IMR-90 (cell line): ENCODE data around the gene LHX8. TPM values are rescaled to one million over a fixed set of nuclear protein-coding genes. Genes with fewer than 3 reads are reported as not detected.

Experiments used
- ATAC-seq: fragments of 200-7000 bp; cut with Tn5 transposase; 2 replicates; pipeline ENCODE4 v1.9.1; 2020; ENCODE audit warnings: low read depth, mild to moderate bottlenecking, moderate library complexity
- BruUV-seq: library from RNA; stranded (reverse); fragments of 400-500 nt; replicated peaks from 2 replicates; lab custom pipeline; 2021; lab: Mats Ljungman, UMichigan
- CTCF ChIA-PET: fragments of 300-600 bp; formaldehyde crosslinking; extraction: SDS; loops from one replicate; lab custom pipeline; 2021; ENCODE audit warnings: antibody characterized with exemption; lab: Yijun Ruan, JAX
- POLR2A ChIA-PET: fragments of 300-600 bp; sonication (Branson Sonifier 250); formaldehyde crosslinking; loops from one replicate; lab custom pipeline; 2022; ENCODE audit warnings: antibody characterized with exemption; ENCODE audit not compliant: unreplicated experiment; lab: Charles Lee
- DNase-seq: peaks from one replicate; pipeline ENCODE4 v3.0.0; 2013
- H2AFZ ChIP-seq: replicated peaks from 2 replicates; pipeline ENCODE3; 2013; ENCODE audit warnings: low read length, mild to moderate bottlenecking; ENCODE audit not compliant: poor library complexity
- H2AK5ac ChIP-seq: 2 replicates; pipeline ENCODE4 v1.6.1; 2013; ENCODE audit warnings: low read depth, low read length, inconsistent platforms
- H2AK9ac ChIP-seq: replicated peaks from 2 replicates; pipeline ENCODE3; 2013; ENCODE audit warnings: mild to moderate bottlenecking, low read depth, low read length, moderate library complexity; ENCODE audit not compliant: poor library complexity
- H2BK120ac ChIP-seq: 2 replicates; pipeline ENCODE4 v1.6.1; 2013; ENCODE audit warnings: low read depth, low read length, inconsistent platforms
- H2BK15ac ChIP-seq: 3 replicates; pipeline ENCODE4 v1.6.1; 2013; ENCODE audit warnings: low read depth, low read length, inconsistent platforms
- H2BK20ac ChIP-seq: 2 replicates; pipeline ENCODE4 v1.6.1; 2013; ENCODE audit warnings: low read depth, mild to moderate bottlenecking, inconsistent platforms, low read length, moderate library complexity
- H2BK5ac ChIP-seq: 2 replicates; pipeline ENCODE4 v1.6.1; 2013; ENCODE audit warnings: mild to moderate bottlenecking, low read depth, low read length, inconsistent platforms; ENCODE audit not compliant: poor library complexity, severe bottlenecking
- H3K14ac ChIP-seq: replicated peaks from 2 replicates; pipeline ENCODE4 v1.6.1; 2013; ENCODE audit warnings: low read depth, low read length, inconsistent platforms
- H3K18ac ChIP-seq: 2 replicates; pipeline ENCODE4 v1.6.1; 2013; ENCODE audit warnings: low read depth, low read length, control low read depth
- H3K23ac ChIP-seq: 2 replicates; pipeline ENCODE4 v1.6.1; 2013; ENCODE audit warnings: low read depth, low read length, inconsistent platforms
- H3K27ac ChIP-seq: 2 replicates; pipeline ENCODE4 v1.5.1; 2013; ENCODE audit warnings: mild to moderate bottlenecking, control low read depth, low read length; ENCODE audit not compliant: insufficient read depth
- H3K27me3 ChIP-seq: 2 replicates; pipeline ENCODE4 v1.6.1; 2013; ENCODE audit warnings: low read length; ENCODE audit not compliant: control insufficient read depth, insufficient read depth
- H3K36me3 ChIP-seq: 2 replicates; pipeline ENCODE4 v1.6.1; 2013; ENCODE audit warnings: low read length, mixed read lengths; ENCODE audit not compliant: control insufficient read depth, insufficient read depth
- H3K4ac ChIP-seq: 2 replicates; pipeline ENCODE4 v1.6.1; 2013; ENCODE audit warnings: low read depth, low read length, inconsistent platforms
- H3K4me1 ChIP-seq: 2 replicates; pipeline ENCODE4 v1.6.1; 2013; ENCODE audit warnings: low read length, mixed read lengths; ENCODE audit not compliant: control insufficient read depth, insufficient read depth
- H3K4me2 ChIP-seq: 2 replicates; pipeline ENCODE4 v1.6.1; 2013; ENCODE audit warnings: low read depth, mild to moderate bottlenecking, control low read depth, low read length, moderate library complexity
- H3K4me3 ChIP-seq: 2 replicates; pipeline ENCODE4 v1.5.1; 2013; ENCODE audit warnings: low read depth, mild to moderate bottlenecking, control low read depth, low read length, moderate library complexity; ENCODE audit not compliant: insufficient read depth
- H3K56ac ChIP-seq: 2 replicates; pipeline ENCODE4 v1.6.1; 2013; ENCODE audit warnings: low read length, inconsistent platforms; ENCODE audit not compliant: insufficient read depth; ENCODE audit errors: extremely low read depth
- H3K79me1 ChIP-seq, 2 experiments: 2 replicates each; pipeline ENCODE4 v1.6.1; 2013; ENCODE audit warnings: low read length in 2 of 2, inconsistent platforms in 1 of 2, low read depth in 1 of 2
- H3K9ac ChIP-seq: 2 replicates; pipeline ENCODE4 v1.6.1; 2013; ENCODE audit warnings: low read depth, low read length, control low read depth
- H3K9me1 ChIP-seq: 2 replicates; pipeline ENCODE4 v1.6.1; 2013; ENCODE audit warnings: low read length, inconsistent platforms; ENCODE audit not compliant: insufficient read depth
- H3K9me3 ChIP-seq: 2 replicates; pipeline ENCODE4 v1.6.1; 2013; ENCODE audit warnings: low read length; ENCODE audit not compliant: control insufficient read depth, insufficient read depth
- H4K20me1 ChIP-seq: 2 replicates; pipeline ENCODE4 v1.6.1; 2013; ENCODE audit warnings: low read length, inconsistent platforms; ENCODE audit not compliant: insufficient read depth
- H4K5ac ChIP-seq: 2 replicates; pipeline ENCODE4 v1.6.1; 2013; ENCODE audit warnings: mild to moderate bottlenecking, low read depth, low read length, control low read depth
- H4K8ac ChIP-seq, 2 experiments: 2 replicates each; pipeline ENCODE4 v1.6.1; 2013; ENCODE audit warnings: low read depth in 2 of 2, low read length in 2 of 2, control low read depth in 1 of 2, inconsistent platforms in 1 of 2
- H4K91ac ChIP-seq: 2 replicates; pipeline ENCODE4 v1.6.1; 2013; ENCODE audit warnings: low read depth, low read length, inconsistent platforms; ENCODE audit not compliant: insufficient read depth
- CEBPB ChIP-seq: IDR thresholded peaks from 2 replicates; pipeline ENCODE4 v1.6.1; 2012; ENCODE audit warnings: low read depth, low read length, improper control_type of control experiment
- CHD1 ChIP-seq: IDR thresholded peaks from 2 replicates; pipeline ENCODE4 v1.6.1; 2012; ENCODE audit warnings: low read depth, low read length, improper control_type of control experiment
- MAFK ChIP-seq: IDR thresholded peaks from 2 replicates; pipeline ENCODE4 v1.6.1; 2012; ENCODE audit warnings: low read depth, low read length, improper control_type of control experiment
- MAZ ChIP-seq: IDR thresholded peaks from 2 replicates; pipeline ENCODE4 v1.6.1; 2012; ENCODE audit warnings: low read depth, mild to moderate bottlenecking, low read length, improper control_type of control experiment, moderate library complexity, borderline replicate concordance
- MXI1 ChIP-seq: IDR thresholded peaks from 2 replicates; pipeline ENCODE4 v1.6.1; 2012; ENCODE audit warnings: low read depth, mild to moderate bottlenecking, low read length, moderate library complexity, borderline replicate concordance
- NFE2L2 ChIP-seq: fragments of 150-350 bp; IDR thresholded peaks from 2 replicates; pipeline ENCODE4 v1.6.1; 2016; ENCODE audit warnings: low read depth, mild to moderate bottlenecking, low read length
- POLR2A ChIP-seq: IDR thresholded peaks from 2 replicates; pipeline ENCODE4 v1.6.1; 2012; ENCODE audit warnings: mild to moderate bottlenecking, low read depth, low read length
- RCOR1 ChIP-seq: IDR thresholded peaks from 2 replicates; pipeline ENCODE4 v1.6.1; 2012; ENCODE audit warnings: mild to moderate bottlenecking, low read length, improper control_type of control experiment; ENCODE audit not compliant: insufficient replicate concordance
- RFX5 ChIP-seq: IDR thresholded peaks from 2 replicates; pipeline ENCODE4 v1.8.0; 2012; ENCODE audit warnings: low read depth, mild to moderate bottlenecking, low read length, moderate library complexity
- WGBS, 2 experiments: methylation state at CpG; one replicate each; pipeline versions ENCODE4 v1.1.5 to v1.1.7; 2013; ENCODE audit warnings: missing lambda C conversion rate in 2 of 2; ENCODE audit not compliant: insufficient read length in 1 of 2; ENCODE audit errors: extremely low coverage in 2 of 2; 5-methylcytosine and 5-hydroxymethylcytosine counted together
- dilution Hi-C: fragments of 300-500 bp; cut with HindIII; formaldehyde crosslinking; loops from one replicate; pipeline ENCODE4 v1.14.3; 2018; ENCODE audit warnings: low sequenced_read_pairs; ENCODE audit not compliant: unreplicated experiment
- in situ Hi-C: fragments of 300-500 bp; cut with MboI; formaldehyde crosslinking; loops from 3 replicates; pipeline ENCODE4 v1.14.3; 2019; ENCODE audit warnings: low sequenced_read_pairs, inconsistent platforms, mixed read lengths
- intact Hi-C: fragments of 100-400 bp; cut with micrococcal nuclease; formaldehyde crosslinking; loops from 2 replicates; pipeline ENCODE4 v1.10.0; 2022
- polyA plus RNA-seq, 3 experiments: library from polyadenylated mRNA; depleted of rRNA; stranded (reverse); fragments of >200 nt; gene quantifications; 2 replicates each; pipeline ENCODE4 v1.2.3, GENCODE V29; 2012; ENCODE audit warnings: low replicate concordance in 1 of 3
- total RNA-seq: library from RNA; depleted of rRNA; stranded (reverse); fragments of >200 nt; gene quantifications from 2 replicates; pipeline ENCODE4 v1.2.3, GENCODE V29; 2012
- TF ChIP-seq, protein P1 (sequence below): fragments of 150-350 bp; IDR thresholded peaks from 2 replicates; pipeline ENCODE4 v1.6.1; 2016; ENCODE audit warnings: low read depth, mild to moderate bottlenecking, low read length, moderate library complexity, borderline replicate concordance
- TF ChIP-seq, protein P2 (sequence below): conservative IDR thresholded peaks from 2 replicates; pipeline ENCODE4 v1.5.1; 2012; ENCODE audit warnings: mild to moderate bottlenecking, low read depth, low read length, improper control_type of control experiment

Gene LHX8
- total and polyA plus RNA-seq, 2 of the 4 experiments (the other 2 are of a cell fraction): not detected

DNA sequence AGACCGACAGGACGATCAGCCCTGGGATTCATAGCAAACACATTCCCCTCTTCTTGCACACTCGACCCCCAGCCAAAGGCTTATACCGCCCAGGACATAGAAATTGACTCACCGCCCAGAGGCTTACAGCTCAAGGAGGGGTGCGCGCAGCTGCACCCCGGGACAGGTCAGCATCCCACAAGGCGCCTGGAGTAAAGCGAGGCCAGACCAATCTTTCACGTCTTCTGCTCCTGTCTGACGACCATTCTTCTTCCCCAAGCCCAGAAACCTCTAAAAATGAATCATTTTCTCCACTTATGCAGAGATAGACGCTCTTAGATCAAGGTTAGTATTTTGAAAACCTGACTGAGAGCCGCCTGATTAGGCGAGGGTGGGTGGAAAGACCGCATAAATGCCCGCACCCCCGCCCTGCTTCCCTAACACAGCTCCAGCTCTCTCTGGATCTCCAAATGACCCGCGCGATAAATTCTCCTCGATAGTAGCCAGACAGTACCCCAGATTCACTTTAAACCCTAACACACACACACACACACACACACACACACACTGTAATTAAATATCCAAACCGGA lies 1.9 kb upstream of the LHX8 start:
- H3K9me3 ChIP-seq: peaks cover 4% of the 10 kb centered on the region
- H3K4ac ChIP-seq: no peak overlapping the region
- peaks cover 92% of the 10 kb centered on the region for H3K27me3 ChIP-seq
- POLR2A ChIA-PET: no interaction called here
- CTCF ChIA-PET: no interaction called here
- H3K4me2 ChIP-seq: no peak overlapping the region
- no peak overlapping the region for H3K56ac ChIP-seq
- H2BK120ac ChIP-seq: no peak overlapping the region
- no peaks in the 10 kb centered on the region for H4K20me1 ChIP-seq
- no peak overlapping the region for H4K91ac ChIP-seq
- H3K4me3 ChIP-seq: no peak overlapping the region
- H2AK9ac ChIP-seq: no peak overlapping the region
- H3K79me1 ChIP-seq: no peaks in the 10 kb centered on the region
- in situ Hi-C loops: no loop called here
- no peaks in the 10 kb centered on the region for H3K36me3 ChIP-seq
- no peak overlapping the region for H2BK15ac ChIP-seq
- H2AK5ac ChIP-seq: no peak overlapping the region
- no TSS peak for BruUV-seq
- no peak overlapping the region for H3K18ac ChIP-seq
- no peak overlapping the region for H3K14ac ChIP-seq
- no peak for DNase-seq
- H3K4me1 ChIP-seq: no peaks in the 10 kb centered on the region
- H2BK20ac ChIP-seq: no peak overlapping the region
- intact Hi-C loops: no loop called here
- no peak overlapping the region for H4K5ac ChIP-seq
- no peaks in the 10 kb centered on the region for H3K9me1 ChIP-seq
- no peak overlapping the region for H2BK5ac ChIP-seq
- dilution Hi-C loops: no loop called here
- WGBS, 2 experiments: 0% methylated on average over 4 of the region's 23 CpGs; no CpG with 5 or more reads in 1 of the 2 experiments
- no peak overlapping the region for H4K8ac ChIP-seq
- no peak overlapping the region for H3K23ac ChIP-seq
- H3K27ac ChIP-seq: no peak overlapping the region
- TF ChIP-seq RCOR1 (no peak), RFX5 (no peak), POLR2A (no peak), CHD1 (no peak), CEBPB (no peak), MXI1 (no peak), MAFK (no peak), MAZ (no peak), NFE2L2 (no peak)
- TF ChIP-seq, protein P1, sequence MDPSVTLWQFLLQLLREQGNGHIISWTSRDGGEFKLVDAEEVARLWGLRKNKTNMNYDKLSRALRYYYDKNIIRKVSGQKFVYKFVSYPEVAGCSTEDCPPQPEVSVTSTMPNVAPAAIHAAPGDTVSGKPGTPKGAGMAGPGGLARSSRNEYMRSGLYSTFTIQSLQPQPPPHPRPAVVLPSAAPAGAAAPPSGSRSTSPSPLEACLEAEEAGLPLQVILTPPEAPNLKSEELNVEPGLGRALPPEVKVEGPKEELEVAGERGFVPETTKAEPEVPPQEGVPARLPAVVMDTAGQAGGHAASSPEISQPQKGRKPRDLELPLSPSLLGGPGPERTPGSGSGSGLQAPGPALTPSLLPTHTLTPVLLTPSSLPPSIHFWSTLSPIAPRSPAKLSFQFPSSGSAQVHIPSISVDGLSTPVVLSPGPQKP: no peak
- TF ChIP-seq, protein P2, sequence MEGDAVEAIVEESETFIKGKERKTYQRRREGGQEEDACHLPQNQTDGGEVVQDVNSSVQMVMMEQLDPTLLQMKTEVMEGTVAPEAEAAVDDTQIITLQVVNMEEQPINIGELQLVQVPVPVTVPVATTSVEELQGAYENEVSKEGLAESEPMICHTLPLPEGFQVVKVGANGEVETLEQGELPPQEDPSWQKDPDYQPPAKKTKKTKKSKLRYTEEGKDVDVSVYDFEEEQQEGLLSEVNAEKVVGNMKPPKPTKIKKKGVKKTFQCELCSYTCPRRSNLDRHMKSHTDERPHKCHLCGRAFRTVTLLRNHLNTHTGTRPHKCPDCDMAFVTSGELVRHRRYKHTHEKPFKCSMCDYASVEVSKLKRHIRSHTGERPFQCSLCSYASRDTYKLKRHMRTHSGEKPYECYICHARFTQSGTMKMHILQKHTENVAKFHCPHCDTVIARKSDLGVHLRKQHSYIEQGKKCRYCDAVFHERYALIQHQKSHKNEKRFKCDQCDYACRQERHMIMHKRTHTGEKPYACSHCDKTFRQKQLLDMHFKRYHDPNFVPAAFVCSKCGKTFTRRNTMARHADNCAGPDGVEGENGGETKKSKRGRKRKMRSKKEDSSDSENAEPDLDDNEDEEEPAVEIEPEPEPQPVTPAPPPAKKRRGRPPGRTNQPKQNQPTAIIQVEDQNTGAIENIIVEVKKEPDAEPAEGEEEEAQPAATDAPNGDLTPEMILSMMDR: no peak
- no peak overlapping the region for H2AFZ ChIP-seq
- no peak overlapping the region for H3K9ac ChIP-seq
- ATAC-seq: no peak
